ENCODE measurements around the gene GAB2.

GRCh38 chr11:78229106-78229505, 188.5 kb downstream of the GAB2 start:
- TF ChIP-seq CTCF (IDR thresholded peaks at IDR 0.05; ENCODE audit: poor library complexity) (no peak), EZH2 (IDR thresholded peaks at IDR 0.05; ENCODE audit: borderline replicate concordance) (no peak)

Measured in hepatocyte (in vitro differentiated cells).